Measurements from ENCODE around the gene VPS54.

VPS54 gene

DNA sequence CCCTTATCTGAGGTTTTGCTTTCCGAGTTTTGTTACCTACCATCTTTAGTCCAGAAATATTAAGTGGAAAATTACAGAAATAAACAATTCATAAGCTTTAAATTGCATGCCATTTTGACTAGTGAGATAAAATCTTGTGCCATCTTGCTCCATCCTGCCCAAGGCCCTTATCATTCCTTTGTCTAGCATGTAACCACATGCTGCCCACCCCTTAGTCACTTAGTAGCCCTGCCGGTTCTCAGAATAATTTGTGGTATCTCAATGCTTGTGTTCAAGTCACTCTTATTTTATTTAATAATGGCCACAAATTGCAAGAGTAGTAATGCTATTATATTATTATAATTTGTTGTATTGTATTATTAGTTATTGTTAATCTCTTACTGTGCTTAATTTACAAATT lies 36.8 kb upstream of the VPS54 start:
- DNase-seq (ENCODE audit: low spot score): no peak
- TF ChIP-seq, protein P1, sequence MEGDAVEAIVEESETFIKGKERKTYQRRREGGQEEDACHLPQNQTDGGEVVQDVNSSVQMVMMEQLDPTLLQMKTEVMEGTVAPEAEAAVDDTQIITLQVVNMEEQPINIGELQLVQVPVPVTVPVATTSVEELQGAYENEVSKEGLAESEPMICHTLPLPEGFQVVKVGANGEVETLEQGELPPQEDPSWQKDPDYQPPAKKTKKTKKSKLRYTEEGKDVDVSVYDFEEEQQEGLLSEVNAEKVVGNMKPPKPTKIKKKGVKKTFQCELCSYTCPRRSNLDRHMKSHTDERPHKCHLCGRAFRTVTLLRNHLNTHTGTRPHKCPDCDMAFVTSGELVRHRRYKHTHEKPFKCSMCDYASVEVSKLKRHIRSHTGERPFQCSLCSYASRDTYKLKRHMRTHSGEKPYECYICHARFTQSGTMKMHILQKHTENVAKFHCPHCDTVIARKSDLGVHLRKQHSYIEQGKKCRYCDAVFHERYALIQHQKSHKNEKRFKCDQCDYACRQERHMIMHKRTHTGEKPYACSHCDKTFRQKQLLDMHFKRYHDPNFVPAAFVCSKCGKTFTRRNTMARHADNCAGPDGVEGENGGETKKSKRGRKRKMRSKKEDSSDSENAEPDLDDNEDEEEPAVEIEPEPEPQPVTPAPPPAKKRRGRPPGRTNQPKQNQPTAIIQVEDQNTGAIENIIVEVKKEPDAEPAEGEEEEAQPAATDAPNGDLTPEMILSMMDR (IDR thresholded peaks at IDR 0.05; ENCODE audit: extremely low read depth, missing control alignments): no peak

DNA sequence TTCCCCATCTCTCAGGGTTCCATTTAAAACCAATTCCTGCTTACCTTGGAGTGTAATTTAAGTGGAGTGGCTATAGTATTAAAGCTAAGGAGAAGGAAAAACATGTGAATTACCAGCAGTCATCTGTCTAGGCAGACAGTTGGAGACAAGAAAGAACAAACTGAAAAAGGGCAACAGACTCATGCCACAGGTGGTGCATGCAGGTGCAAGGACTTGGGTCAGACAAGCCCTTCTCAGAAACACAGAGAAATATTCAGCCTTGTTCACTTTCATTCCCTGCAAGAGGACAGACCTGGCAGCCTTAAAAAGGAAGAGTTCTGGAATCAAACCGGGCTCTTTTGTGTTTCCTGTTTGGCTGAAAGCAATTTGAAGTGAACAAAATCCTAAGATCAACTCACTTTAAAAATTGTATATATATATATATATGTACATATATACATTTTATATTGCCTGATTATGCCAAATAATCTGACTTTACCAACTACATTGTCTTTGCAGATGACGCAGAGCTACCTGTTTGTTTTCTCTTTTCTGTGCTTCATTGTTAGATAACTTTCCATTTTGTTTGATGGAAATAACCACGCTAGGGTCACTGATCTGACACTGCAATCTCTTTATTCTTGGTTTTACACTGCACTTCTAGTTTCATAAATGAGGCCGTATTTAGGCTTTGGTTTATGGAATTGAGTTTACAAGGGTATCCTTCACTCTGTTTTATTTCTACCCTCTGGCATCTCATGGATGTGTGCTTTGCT lies 35.1 kb upstream of the VPS54 start:
- peak; percentile 21 for DNase-seq (ENCODE audit: low spot score)
- TF ChIP-seq, protein P1 (IDR thresholded peaks at IDR 0.05; ENCODE audit: extremely low read depth, missing control alignments): no peak

DNA sequence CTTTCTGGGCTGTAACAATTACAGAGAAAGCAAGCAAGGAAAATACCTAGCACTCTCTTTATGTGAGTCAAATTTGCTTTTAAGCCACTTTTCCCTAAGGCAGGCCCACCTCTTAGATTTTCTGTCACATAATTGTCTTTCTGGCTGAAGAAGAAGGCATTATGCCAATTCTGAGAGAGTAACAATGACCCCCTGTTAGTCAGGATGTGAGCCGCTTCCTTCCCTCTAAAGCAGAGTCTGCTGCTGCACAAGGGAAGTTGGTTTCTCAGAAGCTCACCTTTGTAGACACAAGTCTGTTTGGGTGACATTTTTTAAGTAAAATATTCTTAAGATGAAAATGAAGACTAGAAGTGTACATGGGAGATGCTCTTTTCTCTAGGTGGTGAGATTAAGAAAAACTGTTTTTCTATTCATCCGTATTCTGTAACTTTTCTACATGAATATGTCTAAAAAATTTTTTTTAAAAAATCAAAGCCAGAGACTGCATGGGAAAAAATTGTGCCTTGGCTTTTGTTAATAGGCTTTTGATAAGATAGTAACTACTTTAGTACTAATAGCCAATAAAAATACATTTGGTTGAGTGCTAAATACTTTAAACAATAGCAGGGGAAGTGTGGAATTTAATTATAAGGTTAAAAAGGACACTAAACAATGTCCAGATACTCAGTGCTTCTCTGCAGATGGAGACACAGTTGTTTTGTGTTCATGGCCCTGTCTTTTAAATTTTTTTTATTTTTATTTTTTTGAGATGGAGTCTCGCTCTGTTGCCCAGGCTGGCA lies 33.4 kb upstream of the VPS54 start:
- TF ChIP-seq, protein P1 (IDR thresholded peaks at IDR 0.05; ENCODE audit: extremely low read depth, missing control alignments): no peak
- no peak for DNase-seq (ENCODE audit: low spot score)

DNA sequence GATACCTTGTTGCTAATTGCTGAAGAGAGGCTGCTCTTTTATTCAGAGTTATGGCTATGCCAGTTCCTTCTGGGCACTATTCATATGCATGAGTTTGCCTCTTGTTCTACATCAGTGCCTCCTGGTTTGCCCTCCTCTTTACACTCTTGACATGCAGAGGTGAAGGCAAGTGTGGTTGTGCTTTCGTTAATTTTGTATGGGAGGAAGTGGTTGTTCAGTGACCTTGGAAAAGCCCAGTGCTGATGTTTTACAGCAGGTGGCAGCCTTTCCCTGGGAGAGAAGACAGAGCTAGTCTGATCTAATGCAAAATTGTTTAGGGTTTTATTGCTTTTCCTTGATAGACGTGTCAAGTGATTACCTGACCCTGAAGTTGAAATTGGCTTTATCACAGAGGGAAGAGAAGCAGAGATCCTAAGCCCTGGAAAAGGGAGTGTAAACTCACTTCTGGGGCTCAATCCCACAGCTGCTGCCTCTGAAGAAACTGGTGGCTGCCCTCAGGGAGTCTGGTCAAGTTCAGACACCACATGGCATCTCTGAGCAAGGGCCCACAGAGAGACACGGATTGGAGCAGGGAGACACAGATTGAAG lies 30.5 kb upstream of the VPS54 start:
- TF ChIP-seq, protein P1 (IDR thresholded peaks at IDR 0.05; ENCODE audit: extremely low read depth, missing control alignments): peak; percentile 73

DNA sequence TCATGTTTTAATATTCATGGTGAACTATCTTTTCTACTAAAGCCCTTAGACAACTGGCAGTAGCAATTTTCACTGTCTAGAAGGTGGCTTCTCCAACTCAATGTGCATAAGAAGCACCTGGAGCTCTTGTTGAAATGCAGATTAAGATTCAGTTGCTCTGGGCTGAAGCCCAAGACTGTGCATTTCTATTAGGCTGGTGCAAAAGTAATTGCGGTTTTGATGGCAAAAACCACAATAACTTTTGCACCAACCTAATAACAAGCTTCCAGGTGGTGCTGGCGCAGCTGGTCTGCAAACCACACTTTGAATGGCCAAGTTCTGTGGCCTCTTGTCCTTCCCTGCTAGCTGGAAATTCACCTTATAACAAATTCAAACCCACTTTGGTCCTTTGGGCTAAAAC lies 26.7 kb upstream of the VPS54 start:
- TF ChIP-seq, protein P1 (IDR thresholded peaks at IDR 0.05; ENCODE audit: extremely low read depth, missing control alignments): no peak
- no peak for DNase-seq (ENCODE audit: low spot score)

More for the DNA sequence above, 30.5 kb upstream of the VPS54 start:
- DNase-seq (ENCODE audit: low spot score): peak; percentile 79

DNA sequence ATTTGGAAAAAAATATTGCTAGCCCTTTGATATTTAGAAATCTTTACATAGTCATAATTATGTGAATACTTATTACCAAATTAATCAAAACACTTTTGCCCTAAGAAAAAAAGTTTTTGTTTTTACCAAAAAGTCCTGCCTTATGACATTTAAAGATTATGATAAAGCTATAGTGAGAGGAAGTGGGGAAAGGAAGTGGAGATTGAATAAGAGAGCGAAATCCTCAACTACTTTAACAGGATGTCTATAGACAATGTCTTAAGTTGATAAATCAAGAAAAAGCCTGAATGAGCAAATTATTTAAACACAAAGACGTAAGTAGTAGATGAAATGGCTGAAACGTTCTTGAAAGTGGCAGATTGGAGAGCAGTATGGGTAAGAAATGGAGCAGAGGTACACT lies 20.9 kb upstream of the VPS54 start:
- TF ChIP-seq, protein P1 (IDR thresholded peaks at IDR 0.05; ENCODE audit: extremely low read depth, missing control alignments): no peak
- no peak for DNase-seq (ENCODE audit: low spot score)

Data from GM20000 (cell line).